Measurements from ENCODE around the gene CLIP2.

CLIP2 gene

DNA sequence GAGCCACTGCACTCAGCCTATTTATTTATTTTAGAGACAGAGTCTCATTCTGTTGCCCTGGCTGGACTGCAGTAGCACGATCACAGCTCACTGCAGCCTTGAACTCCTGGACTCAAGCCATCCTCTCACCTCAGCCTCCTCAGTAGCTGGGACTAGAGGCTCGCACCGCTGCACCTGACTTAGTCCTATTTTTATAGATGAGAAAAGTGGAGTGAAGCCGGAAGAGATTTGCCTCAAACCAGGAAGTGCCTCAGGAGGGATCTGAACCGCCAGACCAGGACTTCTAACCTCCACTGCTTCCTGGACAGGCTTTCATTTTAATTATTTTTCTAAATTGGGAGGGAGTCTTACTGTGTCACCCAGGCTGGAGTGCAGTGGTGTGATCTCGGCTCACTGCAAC lies 17.5 kb upstream of the CLIP2 start:
- DNase-seq (ENCODE audit: low read depth in 2 of 2), result no peak

DNA sequence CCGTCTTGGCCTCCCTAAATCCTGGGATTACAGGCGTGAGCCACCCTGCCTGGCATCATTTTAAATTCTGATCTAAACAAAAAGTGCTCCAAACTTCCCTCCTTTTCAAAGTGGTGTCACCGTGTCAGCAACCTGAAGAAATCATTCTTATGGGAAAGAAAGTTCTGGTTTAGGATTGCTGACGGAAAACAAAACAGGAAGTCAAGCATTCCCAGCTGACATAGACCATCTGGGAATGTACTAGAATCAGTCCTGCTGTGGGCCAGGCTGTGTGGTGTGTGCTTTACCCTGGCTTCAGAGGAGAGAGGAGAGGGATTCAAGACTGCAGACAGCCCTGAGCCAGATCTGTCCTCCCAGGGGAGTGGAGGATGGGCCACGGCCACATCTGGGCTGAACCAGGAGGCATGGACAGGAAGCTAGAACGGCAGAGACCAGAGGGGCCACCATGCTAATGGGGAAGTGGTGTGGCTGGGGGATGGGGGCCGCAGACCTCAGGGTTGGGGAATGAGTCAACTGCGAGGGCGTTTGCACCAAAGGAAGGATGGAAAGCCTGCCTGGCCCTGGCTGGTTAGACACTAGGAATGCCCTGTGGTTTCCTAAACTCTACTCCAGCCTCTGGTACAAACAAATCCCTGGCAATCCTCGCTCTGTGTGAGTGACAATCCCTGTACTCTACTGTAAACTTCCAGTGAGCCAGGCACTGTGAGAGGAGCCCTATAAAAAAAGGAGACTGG lies 16.7 kb upstream of the CLIP2 start:
- no peak for DNase-seq (ENCODE audit: low read depth in 2 of 2)

DNA sequence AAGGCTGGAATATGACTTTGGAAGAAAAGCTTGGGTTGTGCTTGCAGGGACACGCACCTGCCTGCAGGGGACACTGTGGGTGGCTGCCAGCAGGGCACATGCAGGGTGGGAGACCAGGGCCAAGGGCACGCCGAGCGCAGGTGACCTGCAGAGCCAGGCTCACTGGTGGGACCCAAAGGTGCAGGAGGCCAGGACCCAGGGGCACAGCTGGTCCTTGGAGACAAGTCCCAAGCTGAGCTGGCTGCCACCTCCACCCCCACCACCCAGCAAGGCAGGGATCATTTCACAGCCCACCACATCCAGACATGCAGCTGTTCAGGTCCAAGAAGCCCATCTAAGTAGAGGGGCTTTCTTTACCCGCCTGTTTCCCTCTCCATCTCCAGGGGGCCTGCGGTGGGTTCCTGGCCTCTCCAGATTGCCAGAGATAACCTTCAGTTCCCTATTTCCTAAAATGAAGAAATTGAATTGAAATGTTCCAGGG lies 13.8 kb upstream of the CLIP2 start:
- no peak for DNase-seq (ENCODE audit: low read depth in 2 of 2)

DNA sequence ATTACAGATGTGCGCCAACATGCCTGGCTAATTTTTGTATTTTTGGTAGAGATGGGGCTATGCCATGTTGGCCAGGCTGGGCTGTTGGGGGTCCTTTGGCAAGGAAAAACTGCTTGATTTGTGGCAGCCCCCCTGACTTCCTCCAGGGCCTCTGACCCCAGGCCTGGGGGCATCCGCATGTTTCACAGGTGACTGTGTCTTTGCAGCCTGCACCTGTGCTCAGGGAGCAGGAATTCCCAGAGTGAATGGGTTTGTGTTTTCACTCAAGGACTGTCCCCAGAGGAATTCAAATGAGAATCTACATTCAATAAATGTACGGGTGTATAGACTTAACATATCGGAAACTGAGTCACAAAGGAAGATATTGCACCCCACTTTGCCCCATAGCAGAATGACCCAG lies 11.6 kb upstream of the CLIP2 start:
- DNase-seq (ENCODE audit: low read depth in 2 of 2), result no peak

DNA sequence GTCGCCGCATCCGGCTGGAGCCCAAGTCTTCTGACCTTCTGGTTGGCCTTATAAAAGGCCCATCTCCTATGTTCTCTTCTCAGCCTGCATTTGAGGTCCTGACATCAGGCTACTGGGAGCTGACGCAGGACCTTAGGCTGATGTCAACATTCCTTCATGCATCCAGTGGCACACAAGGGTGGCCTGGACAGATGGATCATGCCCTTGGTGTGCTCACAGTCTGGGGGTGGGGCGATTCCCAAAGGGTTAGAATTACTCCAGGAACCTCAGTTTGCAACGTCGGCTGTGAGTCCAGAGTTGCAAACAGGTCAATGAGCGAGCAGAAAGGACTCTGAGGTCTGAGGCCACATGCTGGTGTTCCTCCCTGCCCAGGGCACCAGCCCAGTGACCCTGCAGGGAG lies 8.2 kb upstream of the CLIP2 start:
- DNase-seq (ENCODE audit: low read depth in 2 of 2), result no peak

DNA sequence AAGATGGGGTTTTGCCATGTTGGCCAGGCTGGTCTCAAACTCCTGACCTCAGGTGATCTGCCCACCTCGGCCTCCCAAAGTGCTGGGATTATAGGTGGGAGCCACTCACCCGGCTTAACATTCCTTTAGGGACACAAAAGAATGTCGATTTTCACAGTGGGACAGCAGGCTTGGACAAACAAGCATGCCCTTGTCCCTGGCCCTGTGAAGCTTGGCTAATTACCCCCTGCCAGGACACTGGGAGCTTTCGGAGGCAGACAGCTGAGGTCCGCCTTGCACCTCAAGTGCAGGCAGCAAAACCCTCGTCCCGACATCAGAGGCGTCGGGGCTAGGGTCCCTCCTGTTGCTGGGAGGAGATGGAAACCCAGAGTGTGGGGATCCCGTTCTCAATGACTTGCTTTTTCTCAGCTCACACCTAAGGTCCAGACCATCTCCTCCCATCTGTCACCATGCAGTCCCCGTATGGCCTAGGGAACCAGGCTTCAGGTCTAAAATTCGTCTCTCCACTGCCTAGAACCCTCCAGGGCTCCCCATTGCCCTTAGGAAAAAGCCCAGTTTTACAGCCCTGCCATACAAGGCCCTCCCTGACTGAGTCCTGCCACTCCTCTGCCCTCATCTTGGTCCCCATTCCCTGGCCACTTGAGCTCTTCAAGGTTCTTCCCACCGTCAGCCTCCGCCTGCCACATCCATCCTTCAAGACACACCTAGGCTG lies 6.3 kb upstream of the CLIP2 start:
- no peak for DNase-seq (ENCODE audit: low read depth in 2 of 2)

DNA sequence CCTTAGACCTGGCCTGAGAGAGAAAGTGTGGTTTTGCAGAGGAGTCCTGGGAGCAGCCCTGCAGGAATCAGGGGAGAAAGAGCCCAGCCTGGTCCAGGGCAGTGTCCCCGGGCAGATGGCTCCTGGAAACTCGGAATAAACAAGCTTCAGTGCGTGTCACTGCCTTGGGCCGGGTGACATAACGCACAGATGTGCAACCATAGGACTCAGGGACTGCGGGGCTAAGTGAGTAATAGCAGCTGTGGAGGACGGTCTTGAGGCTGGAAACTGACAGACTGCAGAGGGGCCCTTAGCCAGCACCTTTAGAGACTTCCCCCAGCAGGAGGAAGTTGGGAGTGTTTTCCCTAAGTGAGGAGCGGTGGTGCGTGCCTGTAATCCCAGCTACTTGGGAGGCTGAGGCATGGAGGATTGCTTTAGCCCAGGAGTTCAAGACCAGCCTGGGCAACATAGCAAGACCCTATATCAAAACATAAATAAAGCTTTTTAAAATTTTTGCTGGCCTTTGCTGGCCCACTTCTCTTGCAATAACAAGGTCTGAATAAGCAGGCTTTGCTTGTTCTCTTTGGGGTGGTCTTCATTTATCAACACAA lies 5.3 kb upstream of the CLIP2 start:
- DNase-seq (ENCODE audit: low read depth in 2 of 2), result no peak

DNA sequence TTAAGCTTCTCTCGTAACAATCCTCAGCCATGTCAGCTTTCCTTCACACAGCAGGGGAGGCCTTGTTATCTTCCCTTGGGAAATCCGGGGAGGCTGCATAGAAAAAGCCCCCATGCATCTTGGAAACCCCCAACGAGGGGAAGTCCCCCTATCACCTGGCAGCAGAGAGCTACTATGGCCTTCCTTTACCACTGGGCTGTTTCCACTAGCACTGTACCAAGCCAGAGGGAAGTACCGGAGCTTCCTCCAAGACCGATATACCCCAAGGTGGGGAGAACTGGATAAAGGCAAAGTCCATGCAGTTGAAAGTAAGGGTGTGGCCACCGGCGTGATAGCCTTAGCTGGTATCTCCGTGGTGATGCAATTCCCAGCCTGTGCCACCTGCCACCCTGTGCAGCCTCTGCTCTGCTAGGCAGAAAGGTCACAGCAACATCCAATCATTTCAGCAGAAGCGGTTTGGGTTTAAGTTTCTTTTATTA lies 4.4 kb upstream of the CLIP2 start:
- no peak for DNase-seq (ENCODE audit: low read depth in 2 of 2)

DNA sequence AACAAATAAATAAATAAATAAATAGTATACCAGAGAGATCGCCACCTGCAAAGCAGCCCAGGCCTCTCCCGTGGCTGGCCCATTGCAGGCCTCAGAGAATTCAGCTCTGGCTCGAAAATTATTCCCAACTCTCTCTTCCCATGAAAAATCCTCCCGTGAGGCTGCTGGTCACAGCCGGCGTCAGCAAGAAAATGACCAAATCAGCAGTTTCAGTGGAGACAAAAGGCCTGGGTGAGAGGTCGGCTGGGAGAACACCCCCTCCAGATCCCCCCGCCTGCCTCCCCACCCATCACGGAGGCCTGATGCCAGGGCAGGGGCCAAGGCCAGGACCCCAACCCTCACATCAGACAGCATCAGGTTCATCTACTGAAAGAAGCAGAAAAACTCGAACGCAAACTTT lies 3.1 kb upstream of the CLIP2 start:
- no peak for DNase-seq (ENCODE audit: low read depth in 2 of 2)

DNA sequence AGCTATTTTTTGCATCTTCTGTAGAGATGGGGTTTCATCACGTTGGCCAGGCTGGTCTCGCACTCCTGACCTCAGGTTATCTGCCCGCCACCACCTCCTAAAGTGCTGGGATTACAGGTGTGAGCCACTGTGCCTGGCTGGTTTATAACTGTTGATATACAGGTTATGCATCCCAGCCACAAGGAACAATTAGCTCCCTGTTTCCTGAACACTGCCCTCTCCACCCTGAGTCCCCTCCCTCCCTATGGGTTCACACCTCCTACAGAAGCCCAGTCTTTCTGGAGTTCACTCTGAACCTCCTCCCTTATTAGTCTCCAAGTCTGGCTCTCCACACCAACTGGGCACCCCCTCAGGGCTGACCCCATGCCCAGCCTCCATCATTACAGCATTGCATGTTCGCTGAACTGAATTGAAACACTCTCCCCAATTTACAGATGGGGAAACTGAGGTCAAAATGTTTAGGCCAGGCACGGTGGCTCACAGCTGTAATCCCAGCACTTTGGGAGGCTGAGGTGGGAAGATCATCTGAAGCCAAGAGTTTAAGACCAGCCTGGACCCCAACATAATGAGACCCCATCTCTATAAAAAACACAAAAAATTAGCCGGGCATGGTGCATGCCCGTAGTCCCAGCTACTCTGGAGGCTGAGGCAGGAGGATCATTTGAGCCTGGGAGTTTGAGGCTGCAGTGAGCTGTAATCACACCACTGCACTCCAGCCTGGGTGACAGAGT lies 1.7 kb upstream of the CLIP2 start:
- DNase-seq (ENCODE audit: low read depth in 2 of 2), result no peak

DNA sequence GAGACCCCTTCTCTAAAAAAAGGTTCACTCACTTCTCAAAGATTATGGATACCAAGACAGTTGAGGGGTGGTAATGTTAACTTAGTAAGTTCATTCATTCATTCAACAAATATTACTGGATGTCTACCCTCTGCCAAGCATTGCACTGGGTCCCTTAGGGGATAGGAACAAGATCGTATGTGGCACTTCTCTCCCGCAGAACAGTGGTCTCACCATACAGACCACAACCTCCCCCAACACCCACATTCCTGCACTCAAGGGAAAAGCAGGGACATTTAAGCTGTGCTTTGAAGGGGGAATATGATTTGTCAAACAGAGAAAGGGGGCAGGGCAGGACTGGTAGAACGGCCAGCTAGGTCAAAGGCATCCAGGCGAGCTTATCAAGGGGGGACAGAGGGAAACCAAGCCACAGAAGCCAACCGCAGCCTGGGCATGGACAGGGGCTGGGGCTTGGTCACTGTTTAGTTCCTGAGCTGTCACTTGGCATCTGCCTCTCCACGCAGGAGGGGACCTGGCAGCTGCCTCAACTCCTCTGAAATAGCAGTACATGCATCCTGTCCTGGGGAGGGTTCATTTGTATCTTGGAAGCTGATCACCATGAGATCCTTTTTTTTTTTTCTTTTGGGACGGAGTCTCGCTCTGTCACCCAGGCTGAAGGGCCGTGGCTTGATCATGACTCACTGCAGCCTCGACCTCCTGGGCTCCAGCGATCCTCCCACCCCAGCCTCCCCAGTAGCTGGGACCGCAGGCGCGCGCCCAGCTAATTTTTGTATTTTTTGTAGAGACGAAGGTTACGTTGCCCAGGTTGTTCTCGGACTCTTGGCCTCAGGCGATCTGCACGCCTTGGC lies 949 bp upstream of the CLIP2 start:
- DNase-seq (ENCODE audit: low read depth in 2 of 2), result no peak

DNA sequence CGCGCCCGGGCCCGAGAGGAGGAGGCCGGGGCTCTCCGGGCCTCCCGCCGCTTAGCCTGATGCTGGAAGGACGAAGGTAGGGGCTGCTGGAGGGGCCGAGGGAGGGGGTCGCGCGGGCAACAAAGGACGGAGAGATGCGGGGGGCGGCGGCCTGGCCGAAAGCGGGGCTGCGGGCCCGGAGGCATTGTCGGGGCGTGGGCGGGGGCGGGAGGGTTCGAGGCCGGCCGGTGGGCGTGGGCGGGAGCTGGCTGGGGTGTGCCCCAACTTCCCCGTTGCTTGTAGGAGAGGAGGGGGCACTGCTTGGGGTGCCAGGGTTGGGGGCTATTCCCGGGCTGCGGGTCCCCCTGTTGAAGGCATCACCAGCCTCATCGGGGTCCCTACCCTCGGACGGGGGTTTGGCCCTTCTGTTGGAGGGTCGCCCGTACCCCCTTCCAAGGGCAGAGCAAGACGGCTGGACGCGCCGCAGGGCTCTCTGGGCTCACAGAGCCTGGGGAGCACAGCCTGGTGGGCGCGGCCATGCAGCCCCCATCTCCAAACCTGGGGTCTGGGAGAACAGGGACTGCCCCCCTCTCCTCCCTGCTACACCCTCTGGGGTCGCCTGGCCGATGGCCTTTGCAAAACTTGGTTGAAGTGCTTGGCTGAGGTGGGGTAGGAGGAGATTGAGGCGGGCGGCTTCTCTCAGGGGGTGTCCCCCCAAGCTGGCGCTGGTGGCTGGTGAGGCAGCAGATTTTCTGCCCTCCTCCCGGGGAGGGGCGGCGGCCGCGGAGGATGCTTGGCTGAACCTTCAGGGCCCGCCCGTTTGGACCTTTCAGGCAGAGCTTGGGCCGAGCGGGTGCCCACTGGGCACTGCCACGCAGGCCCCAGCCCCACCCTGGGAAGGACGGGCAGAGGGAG lies 699 bp downstream of the CLIP2 start:
- DNase-seq (ENCODE audit: low read depth in 2 of 2), result no peak

DNA sequence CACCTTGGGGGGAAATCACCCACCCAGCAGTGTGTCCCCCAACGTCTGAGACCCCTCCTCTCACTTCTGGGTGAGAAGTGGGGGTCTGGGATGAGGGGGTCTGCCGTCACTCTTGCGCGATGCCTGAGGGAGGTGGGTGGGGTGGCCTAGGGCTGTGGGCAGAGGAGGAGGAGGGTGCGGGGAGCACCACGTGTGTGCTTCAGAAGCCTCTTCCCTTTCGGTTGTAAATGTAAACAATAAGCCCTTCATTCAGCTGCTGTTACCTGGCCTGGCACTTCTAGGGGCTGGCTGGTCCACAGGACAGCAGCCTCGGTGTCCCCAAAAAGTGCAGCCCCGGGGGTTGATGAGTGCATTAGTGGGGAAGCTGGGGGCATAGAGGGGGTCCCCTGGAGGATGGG lies 1.3 kb downstream of the CLIP2 start:
- no peak for DNase-seq (ENCODE audit: low read depth in 2 of 2)

DNA sequence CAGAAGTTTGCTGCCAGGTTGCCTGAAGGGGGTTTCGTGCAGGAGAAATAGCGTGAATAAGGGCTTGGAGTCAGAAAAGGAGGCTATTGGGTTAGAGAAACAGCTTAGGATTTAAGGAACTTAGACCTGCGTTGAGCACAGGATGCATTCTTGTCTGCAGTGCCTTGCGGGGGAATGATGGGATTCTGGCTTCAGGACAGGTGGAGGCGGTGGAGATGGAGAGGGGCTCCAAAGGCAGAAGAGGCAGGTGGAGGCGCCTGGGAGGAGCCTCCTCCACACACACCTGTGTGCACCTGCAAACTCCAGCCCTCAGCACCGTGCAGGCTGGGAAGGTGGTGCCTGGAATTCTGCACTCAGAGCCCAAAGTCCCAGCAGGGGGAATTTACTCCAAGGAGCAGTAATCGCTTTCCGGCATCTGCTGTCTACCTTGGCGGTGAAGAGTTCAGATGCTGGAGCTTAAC lies 1.8 kb downstream of the CLIP2 start:
- no peak for DNase-seq (ENCODE audit: low read depth in 2 of 2)

DNA sequence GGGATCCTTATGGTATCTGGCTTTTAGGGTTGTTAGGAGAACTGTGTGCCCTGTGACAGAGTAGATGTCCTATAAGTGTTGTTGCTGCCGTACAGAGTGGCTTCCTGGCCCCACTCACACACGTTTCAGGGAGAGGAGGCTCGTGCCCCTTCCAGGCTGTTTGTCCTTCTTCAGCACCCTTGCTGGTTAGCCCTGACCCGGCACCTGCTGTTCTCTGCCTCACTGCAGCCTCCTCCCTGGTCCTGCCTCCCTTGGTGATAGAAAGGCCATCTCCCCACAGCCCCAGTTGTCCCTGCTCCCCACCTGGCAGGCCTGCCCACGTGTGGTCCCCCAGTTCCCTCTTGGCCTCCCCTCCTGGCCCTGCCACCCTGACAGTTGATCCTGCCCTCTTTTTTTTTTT lies 2.3 kb downstream of the CLIP2 start:
- DNase-seq (ENCODE audit: low read depth in 2 of 2), result no peak

DNA sequence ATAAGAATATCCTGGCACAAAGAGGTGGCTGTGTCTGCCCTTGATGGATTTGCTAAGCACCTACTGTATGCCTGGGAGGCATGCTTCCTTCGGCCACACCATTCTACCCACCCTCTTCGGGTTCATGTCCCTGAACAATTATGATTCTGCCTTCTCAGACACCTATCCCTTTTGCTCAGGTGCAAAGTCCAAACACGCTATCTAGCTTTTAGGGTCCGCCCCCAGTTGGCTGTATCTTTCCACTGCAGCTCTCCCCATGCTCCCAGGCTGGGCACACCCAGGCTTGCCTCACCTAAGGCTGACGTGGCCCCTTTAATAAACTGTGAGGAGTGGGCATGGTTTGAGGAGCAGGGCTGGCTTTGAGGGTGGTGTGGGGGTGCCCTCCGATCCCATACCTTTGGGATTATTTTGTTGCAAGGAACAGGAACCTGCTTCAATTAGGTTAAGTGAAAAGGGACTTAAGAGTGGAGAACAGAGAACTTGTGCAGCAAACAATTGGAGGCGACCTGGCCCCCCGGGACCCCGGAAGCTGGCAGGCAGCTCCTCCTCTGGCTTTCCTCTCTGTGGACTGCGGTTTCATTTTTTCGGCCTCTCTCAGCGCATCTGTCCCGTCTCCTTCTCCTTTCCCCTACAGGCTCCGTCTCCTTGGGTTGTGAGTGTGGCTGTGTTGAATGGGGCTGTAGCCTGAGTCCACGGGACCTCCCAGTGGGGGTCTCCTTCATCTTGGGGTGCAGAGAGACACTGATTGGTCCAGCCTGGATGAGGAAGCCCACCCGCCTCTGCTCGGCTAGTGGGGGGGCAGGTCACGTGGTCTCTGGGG lies 3.8 kb downstream of the CLIP2 start:
- no peak for DNase-seq (ENCODE audit: low read depth in 2 of 2)

DNA sequence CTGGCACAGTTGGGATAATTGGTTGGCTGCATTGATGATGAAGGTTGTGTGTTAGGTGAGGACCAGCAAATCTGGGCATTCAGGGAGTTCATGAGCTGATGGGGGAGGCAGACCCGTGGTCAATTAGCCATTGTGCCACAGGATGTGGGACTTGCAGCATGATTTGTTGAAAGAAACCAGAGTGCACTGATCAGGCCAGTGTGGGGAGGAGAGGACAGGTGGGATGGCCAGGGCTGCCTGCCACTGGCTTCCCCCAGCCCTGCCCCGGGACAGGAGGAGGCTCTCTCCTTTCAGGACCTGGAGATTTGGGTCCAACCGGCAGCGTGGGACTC lies 4.3 kb downstream of the CLIP2 start:
- DNase-seq (ENCODE audit: low read depth in 2 of 2), result no peak

DNA sequence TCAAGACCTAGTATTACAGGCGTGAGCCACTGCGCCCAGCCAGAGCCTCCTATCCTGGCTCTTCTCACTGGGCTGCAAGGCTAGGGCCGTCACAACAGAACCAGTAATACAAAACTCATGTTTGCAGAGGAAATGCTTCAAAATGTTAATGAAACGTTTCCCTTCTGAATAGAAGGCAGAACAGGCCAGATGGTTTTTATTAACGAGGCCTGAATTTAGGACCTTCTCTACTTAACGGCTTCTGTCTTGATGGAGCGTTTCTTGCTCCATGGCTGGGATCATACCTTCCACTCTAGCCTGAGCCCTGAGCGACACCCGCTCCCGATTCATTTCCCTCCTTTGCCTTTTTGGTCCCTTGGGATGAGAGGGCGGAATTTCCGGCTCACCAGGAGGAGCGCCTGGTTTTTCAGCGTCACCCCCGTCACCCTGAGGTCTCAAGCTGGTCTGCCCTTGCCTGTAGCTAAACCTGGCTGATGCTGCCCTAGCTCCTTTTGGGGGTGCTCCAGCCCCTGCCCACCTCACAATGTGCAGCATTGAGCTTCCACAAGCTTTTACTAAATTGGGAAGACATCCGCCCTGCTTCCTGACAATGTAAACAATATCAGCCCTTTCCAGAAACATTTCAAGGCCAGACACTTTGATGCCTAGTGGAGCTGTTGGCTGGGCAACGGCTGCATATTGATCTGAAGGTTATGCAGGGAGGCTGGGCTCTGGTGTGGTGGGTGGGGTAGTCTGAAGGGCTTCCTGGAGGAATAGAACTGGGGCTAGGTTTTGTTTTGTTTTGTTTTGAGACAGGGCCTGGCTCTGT lies 5.2 kb downstream of the CLIP2 start:
- DNase-seq (ENCODE audit: low read depth in 2 of 2), result no peak

All from stimulated activated CD8-positive, alpha-beta memory T cell treated with anti-CD3 and anti-CD28 coated beads, Interleukin-15, amount 100 ng/mL, for 4 hours (primary cell).